ENCODE results near the gene LDLRAD4.

GRCh38 chr18:13220361-13220991, 1.9 kb downstream of the LDLRAD4 start:
- no peak for TF ChIP-seq CTCF (conservative IDR thresholded peaks at IDR 0.05)
- no peak for TF ChIP-seq ZFX (IDR thresholded peaks at IDR 0.05)
